ENCODE data around the gene ASGR1. TPM values are rescaled to one million over a fixed set of nuclear protein-coding genes. Genes with fewer than 3 reads are reported as not detected.

Gene ASGR1
- total RNA-seq, 1 donor from 2014 or later, result 5.1 TPM

DNA sequence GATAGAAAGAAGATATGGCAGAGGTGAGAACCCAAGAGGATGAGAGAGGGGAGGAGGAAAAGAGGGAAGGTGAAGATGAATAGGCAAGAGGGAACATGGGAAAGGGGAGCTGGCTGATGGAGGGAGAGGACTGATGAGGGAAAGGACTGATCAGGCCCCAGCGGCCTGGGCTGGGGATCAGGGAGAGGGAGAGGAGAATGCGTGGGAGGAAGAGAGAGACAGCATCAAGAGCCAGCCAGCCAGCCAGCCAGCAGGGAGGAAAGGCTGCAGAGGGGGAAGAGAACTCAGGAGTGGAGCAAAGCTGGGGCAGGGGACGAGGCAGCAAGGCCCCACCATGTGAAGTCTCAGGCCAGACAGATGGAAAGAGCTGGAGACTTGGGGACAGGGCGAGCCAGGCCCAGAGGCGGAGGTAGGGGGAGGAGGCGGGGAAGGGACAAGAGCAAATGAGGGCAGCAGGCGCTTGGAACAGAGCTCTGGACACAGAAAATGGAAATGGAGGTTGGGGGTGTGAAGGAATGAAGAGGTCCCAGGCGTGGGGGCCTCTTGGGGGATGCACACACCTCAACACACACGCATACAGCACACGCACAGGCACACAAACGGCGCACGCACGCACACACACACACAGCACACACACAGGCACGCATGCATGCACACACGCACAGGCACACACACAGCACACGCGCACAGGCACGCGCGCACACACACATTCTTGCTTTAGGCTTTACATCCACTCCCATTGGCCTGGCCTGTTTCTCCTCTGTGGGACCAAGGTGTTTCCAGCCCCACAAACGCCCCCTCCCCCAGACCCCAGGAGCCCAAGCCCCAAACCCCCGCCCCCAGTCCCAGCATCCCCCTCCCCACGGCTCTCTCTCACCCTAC is 28.2 kb upstream of the ASGR1 start:
- H3K4me3 ChIP-seq (ENCODE audit: low read depth, low read length), result no peak overlapping the region
- TF ChIP-seq, protein P1, sequence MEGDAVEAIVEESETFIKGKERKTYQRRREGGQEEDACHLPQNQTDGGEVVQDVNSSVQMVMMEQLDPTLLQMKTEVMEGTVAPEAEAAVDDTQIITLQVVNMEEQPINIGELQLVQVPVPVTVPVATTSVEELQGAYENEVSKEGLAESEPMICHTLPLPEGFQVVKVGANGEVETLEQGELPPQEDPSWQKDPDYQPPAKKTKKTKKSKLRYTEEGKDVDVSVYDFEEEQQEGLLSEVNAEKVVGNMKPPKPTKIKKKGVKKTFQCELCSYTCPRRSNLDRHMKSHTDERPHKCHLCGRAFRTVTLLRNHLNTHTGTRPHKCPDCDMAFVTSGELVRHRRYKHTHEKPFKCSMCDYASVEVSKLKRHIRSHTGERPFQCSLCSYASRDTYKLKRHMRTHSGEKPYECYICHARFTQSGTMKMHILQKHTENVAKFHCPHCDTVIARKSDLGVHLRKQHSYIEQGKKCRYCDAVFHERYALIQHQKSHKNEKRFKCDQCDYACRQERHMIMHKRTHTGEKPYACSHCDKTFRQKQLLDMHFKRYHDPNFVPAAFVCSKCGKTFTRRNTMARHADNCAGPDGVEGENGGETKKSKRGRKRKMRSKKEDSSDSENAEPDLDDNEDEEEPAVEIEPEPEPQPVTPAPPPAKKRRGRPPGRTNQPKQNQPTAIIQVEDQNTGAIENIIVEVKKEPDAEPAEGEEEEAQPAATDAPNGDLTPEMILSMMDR (conservative IDR thresholded peaks at IDR 0.05; ENCODE audit: low read depth, low read length), result no peak
- no peak for DNase-seq (ENCODE audit: low read depth)

DNA sequence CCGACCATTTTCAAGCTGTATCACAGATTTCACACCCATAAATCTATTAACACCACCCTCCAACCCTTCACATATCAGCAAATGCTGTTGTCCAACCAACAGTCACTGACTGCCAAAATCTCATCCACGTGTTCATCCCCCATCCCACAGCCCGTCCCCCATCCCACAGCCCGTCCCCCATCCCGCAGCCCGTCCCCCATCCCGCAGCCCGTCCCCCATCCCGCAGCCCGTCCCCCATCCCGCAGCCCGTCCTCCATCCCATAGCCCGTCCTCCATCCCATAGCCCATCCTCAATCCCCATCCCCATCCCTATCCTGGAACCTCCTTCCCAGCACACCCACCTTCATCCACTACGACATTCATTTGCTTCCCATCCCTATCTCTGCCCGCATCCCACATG is 26.4 kb upstream of the ASGR1 start:
- TF ChIP-seq, protein P1 (conservative IDR thresholded peaks at IDR 0.05; ENCODE audit: low read depth, low read length), result no peak
- peak overlapping the region; percentile 50 for H3K4me3 ChIP-seq (ENCODE audit: low read depth, low read length)
- DNase-seq (ENCODE audit: low read depth), result no peak

DNA sequence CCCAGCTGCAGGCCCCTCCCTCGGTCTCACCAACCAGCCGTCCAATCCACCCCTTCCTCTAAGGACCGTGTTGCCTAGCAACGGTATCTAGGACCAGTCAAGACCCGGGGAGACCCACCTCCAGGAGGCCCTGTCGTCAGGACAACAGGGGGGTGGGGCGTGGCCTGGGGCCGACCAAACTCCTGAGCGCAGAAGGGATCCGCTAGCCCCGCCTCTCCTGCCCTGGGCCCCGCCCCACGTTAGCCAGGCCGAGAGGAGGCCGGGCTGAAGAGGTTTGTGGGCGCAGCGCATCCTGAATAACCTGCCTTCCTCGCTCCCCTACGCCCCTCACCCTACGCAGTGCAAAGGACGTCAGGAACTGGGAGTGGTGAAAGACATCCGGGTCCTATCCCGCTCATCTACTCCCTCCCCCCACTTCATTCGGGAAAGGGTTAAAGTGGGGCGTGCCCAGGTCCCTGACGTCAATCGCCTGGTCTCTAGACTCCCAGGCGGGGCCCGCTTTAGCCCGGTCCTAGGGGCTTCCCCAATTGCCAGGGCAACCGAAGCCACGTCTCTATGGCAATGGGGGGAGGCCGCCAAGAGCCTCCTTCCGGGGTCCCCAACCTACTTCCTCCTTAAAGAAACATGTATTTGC is 25.8 kb upstream of the ASGR1 start:
- TF ChIP-seq, protein P1 (conservative IDR thresholded peaks at IDR 0.05; ENCODE audit: low read depth, low read length), result no peak
- DNase-seq (ENCODE audit: low read depth), result no peak
- H3K4me3 ChIP-seq (ENCODE audit: low read depth, low read length), result peak overlapping the region; percentile 50

DNA sequence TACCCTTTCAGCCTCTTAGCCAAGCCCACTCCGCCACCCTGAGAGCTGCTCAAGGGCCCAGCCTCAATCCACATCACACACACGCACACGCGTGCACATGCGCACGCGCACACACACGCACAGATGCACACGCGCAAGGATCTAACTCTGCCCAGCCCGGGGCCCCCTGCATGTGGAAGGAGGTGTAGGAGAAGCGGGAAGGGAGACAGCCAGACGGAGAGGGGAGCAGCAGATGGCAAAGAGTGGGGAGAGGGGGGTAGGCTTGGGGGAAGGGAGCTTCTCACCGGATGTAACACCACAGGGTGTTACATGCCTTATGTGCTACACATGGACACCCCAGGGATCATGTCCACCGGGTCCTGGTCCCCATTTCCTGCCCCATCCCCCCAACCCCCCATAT is 25.2 kb upstream of the ASGR1 start:
- TF ChIP-seq, protein P1 (conservative IDR thresholded peaks at IDR 0.05; ENCODE audit: low read depth, low read length), result no peak
- no peak overlapping the region for H3K4me3 ChIP-seq (ENCODE audit: low read depth, low read length)
- no peak for DNase-seq (ENCODE audit: low read depth)

DNA sequence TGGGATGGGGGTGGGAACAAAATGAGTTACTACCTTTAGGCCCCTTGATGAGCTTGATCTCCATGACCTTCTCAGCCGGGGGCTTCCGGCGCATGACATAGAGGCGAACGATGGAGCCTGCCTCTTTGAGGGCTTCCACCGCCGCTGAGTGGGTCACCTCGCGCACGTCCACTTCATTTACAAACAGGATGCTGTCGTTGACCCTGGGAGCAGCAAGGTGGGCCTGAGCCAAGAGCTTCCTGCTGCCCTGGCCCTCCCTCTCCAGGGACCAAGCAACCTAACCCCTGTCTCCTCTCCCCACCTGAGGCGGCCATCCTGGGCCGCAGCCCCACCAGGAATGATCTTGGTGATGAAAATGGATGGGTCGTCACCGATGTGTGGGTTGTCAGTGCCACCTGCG is 24.2 kb upstream of the ASGR1 start:
- TF ChIP-seq, protein P1 (conservative IDR thresholded peaks at IDR 0.05; ENCODE audit: low read depth, low read length), result no peak
- H3K4me3 ChIP-seq (ENCODE audit: low read depth, low read length), result no peak overlapping the region
- no peak for DNase-seq (ENCODE audit: low read depth)

DNA sequence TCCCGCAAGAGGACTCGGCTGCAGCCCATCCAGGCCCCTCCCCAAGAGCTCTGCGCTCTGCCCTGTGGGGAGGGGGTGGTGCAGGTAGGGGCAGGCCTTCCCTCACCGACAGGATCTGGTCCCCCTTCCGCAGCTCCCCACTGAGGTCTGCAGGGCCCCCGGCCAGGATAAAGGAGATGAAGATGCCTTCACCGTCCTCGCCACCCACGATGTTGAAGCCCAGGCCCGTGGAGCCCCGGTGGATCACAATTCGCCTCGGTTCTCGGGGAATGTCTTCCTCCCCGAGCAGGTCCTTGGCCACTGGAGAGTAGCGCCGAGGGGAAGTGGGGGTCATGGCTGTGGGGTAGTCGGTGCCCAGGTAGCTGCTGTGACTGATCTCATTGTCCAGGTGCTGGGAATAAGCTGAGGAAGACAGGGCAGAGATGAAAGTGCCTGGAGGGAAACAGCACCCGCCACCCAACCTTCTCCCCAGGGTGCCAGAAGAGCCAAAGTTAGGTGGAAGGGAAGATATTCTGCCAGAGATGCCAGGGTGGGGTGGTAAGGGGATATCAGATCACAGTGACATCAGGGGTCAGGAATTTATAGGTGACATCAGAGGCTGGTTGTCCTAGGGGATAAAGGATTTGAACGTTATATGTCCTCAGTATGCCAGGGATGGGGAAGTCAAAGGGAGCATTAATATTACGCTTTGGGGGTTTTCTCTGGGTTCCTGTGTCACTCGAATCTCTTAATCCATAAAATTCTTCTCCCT is 17.7 kb upstream of the ASGR1 start:
- TF ChIP-seq, protein P1 (conservative IDR thresholded peaks at IDR 0.05; ENCODE audit: low read depth, low read length), result no peak
- H3K4me3 ChIP-seq (ENCODE audit: low read depth, low read length), result no peak overlapping the region
- DNase-seq (ENCODE audit: low read depth), result no peak
